Activated CD4-positive, alpha-beta T cell treated with anti-CD3 and anti-CD28 coated beads, Interleukin-2, amount 10 ng/mL, durations not matched to agents 24 days and 14 days (primary cell): ENCODE measurements around the gene NR2F2. TPM values are rescaled to one million over a fixed set of nuclear protein-coding genes. Genes with fewer than 3 reads are reported as not detected.

Experiments used
- DNase-seq: peaks from one replicate; pipeline ENCODE4 v3.0.0; 2022
- H3K27ac Mint-ChIP-seq: one replicate; pipeline ENCODE4 v1.8.0; 2022; ENCODE audit warnings: mild to moderate bottlenecking, mixed read lengths
- H3K27me3 Mint-ChIP-seq: one replicate; pipeline ENCODE4 v1.8.0; 2022; ENCODE audit warnings: mixed read lengths
- H3K36me3 Mint-ChIP-seq: one replicate; pipeline ENCODE4 v1.8.0; 2022; ENCODE audit warnings: low read depth, mild to moderate bottlenecking, mixed read lengths
- H3K4me1 Mint-ChIP-seq: one replicate; pipeline ENCODE4 v1.8.0; 2021; ENCODE audit warnings: mixed read lengths
- H3K4me3 Mint-ChIP-seq: one replicate; pipeline ENCODE4 v1.8.0; 2022; ENCODE audit warnings: mild to moderate bottlenecking, moderate library complexity, mixed read lengths
- H3K9me3 Mint-ChIP-seq: one replicate; pipeline ENCODE4 v1.8.0; 2021; ENCODE audit warnings: mixed read lengths
- intact Hi-C: fragments of 100-400 bp; cut with micrococcal nuclease; formaldehyde crosslinking; loops from one replicate; pipeline ENCODE4 v1.15.1; 2023
- total RNA-seq: library from RNA; stranded (reverse); gene quantifications from 2 replicates; pipeline ENCODE4 v1.2.3, GENCODE V29; 2022

NR2F2 gene
- total RNA-seq, 1 donor from 2014 or later: not detected

GRCh38 chr15:96307856-96308394, 22.6 kb upstream of the NR2F2 start:
- no peaks in the 10 kb centered on the region for H3K4me1 Mint-ChIP-seq
- no peak for DNase-seq
- no peak overlapping the region for H3K27ac Mint-ChIP-seq
- no peaks in the 10 kb centered on the region for H3K36me3 Mint-ChIP-seq
- intact Hi-C loops: no loop called here
- H3K4me3 Mint-ChIP-seq: no peak overlapping the region
- H3K9me3 Mint-ChIP-seq: no peaks in the 10 kb centered on the region
- H3K27me3 Mint-ChIP-seq: no peaks in the 10 kb centered on the region

GRCh38 chr15:96309143-96309660, 21.3 kb upstream of the NR2F2 start:
- no peak overlapping the region for H3K4me3 Mint-ChIP-seq
- H3K27ac Mint-ChIP-seq: no peak overlapping the region
- no peaks in the 10 kb centered on the region for H3K36me3 Mint-ChIP-seq
- no peaks in the 10 kb centered on the region for H3K9me3 Mint-ChIP-seq
- no peak for DNase-seq
- no peaks in the 10 kb centered on the region for H3K4me1 Mint-ChIP-seq
- H3K27me3 Mint-ChIP-seq: no peaks in the 10 kb centered on the region
- intact Hi-C loops: no loop called here

- intact Hi-C loops: no loop called here
- Mint-ChIP-seq H3K36me3 (no peaks in the 10 kb centered on the region), H3K4me1 (no peaks in the 10 kb centered on the region), H3K27me3 (peaks cover 3% of the 10 kb centered on the region), H3K4me3 (no peak overlapping the region), H3K9me3 (no peaks in the 10 kb centered on the region), H3K27ac (no peak overlapping the region)
- no peak for DNase-seq
Measured at GRCh38 chr15:96311256-96311955, 19.1 kb upstream of the NR2F2 start.

DNA sequence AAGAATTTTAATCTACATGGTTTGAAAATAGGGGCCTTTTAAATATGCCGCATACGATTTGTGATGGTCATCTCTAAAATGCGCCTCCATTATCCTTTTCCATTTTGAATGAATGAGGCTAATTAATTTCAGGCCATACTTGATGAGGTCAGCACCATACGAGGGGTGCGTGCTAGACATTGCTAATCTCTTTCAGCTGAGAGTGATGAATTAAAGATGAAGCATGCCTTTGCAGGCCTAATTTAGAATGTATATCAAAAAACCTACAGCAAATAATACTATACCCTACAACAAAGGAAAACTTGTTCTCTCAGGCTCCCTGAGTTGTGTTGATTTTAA, 18.6 kb upstream of the NR2F2 start:
- DNase-seq: no peak
- H3K9me3 Mint-ChIP-seq: no peaks in the 10 kb centered on the region
- no peak overlapping the region for H3K27ac Mint-ChIP-seq
- H3K4me1 Mint-ChIP-seq: no peaks in the 10 kb centered on the region
- H3K36me3 Mint-ChIP-seq: no peaks in the 10 kb centered on the region
- H3K27me3 Mint-ChIP-seq: peaks cover 8% of the 10 kb centered on the region
- intact Hi-C loops: no loop called here
- H3K4me3 Mint-ChIP-seq: no peak overlapping the region

- DNase-seq: no peak
- H3K36me3 Mint-ChIP-seq: no peaks in the 10 kb centered on the region
- no peak overlapping the region for H3K4me3 Mint-ChIP-seq
- no peak overlapping the region for H3K27ac Mint-ChIP-seq
- no peaks in the 10 kb centered on the region for H3K4me1 Mint-ChIP-seq
- intact Hi-C loops: no loop called here
- H3K27me3 Mint-ChIP-seq: peaks cover 14% of the 10 kb centered on the region
- H3K9me3 Mint-ChIP-seq: no peaks in the 10 kb centered on the region
Measured at GRCh38 chr15:96312641-96313335, 17.7 kb upstream of the NR2F2 start.

DNA sequence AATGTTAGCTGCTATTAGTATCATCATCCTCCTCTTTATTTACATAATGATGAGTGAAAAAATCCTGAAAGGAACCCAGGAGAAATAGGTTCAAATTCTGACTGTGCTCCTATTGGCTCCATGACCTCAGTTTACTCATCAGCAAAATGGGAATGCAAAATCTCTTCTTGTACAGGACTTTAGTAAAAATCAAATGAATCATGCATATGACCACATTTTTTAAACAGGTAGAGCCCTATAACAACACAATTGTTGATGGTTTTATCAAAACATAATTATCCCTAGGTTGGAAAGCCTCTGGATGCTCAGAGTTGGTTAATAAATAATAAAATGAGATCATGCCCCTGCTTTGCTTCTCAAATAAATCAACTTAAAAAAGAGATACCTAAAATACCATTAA, 16.0 kb upstream of the NR2F2 start:
- Mint-ChIP-seq H3K27me3 (peaks cover 22% of the 10 kb centered on the region), H3K4me3 (no peak overlapping the region), H3K9me3 (no peaks in the 10 kb centered on the region), H3K36me3 (no peaks in the 10 kb centered on the region), H3K27ac (no peak overlapping the region), H3K4me1 (no peaks in the 10 kb centered on the region)
- intact Hi-C loops: no loop called here
- no peak for DNase-seq

- Mint-ChIP-seq H3K9me3 (no peaks in the 10 kb centered on the region), H3K36me3 (no peaks in the 10 kb centered on the region), H3K27me3 (peaks cover 26% of the 10 kb centered on the region), H3K4me1 (no peaks in the 10 kb centered on the region), H3K27ac (no peak overlapping the region), H3K4me3 (no peak overlapping the region)
- intact Hi-C loops: no loop called here
- DNase-seq: no peak
Measured at GRCh38 chr15:96314963-96315362, 15.5 kb upstream of the NR2F2 start.

- Mint-ChIP-seq H3K4me3 (no peak overlapping the region), H3K27ac (no peak overlapping the region), H3K27me3 (peaks cover 38% of the 10 kb centered on the region), H3K36me3 (no peaks in the 10 kb centered on the region), H3K9me3 (no peaks in the 10 kb centered on the region), H3K4me1 (no peaks in the 10 kb centered on the region)
- DNase-seq: no peak
- intact Hi-C loops: no loop called here
Measured at GRCh38 chr15:96316953-96317629, 13.4 kb upstream of the NR2F2 start.

GRCh38 chr15:96320107-96320506, 10.4 kb upstream of the NR2F2 start:
- H3K4me3 Mint-ChIP-seq: no peak overlapping the region
- H3K27me3 Mint-ChIP-seq: peaks cover 58% of the 10 kb centered on the region
- peaks cover 3% of the 10 kb centered on the region for H3K36me3 Mint-ChIP-seq

DNA sequence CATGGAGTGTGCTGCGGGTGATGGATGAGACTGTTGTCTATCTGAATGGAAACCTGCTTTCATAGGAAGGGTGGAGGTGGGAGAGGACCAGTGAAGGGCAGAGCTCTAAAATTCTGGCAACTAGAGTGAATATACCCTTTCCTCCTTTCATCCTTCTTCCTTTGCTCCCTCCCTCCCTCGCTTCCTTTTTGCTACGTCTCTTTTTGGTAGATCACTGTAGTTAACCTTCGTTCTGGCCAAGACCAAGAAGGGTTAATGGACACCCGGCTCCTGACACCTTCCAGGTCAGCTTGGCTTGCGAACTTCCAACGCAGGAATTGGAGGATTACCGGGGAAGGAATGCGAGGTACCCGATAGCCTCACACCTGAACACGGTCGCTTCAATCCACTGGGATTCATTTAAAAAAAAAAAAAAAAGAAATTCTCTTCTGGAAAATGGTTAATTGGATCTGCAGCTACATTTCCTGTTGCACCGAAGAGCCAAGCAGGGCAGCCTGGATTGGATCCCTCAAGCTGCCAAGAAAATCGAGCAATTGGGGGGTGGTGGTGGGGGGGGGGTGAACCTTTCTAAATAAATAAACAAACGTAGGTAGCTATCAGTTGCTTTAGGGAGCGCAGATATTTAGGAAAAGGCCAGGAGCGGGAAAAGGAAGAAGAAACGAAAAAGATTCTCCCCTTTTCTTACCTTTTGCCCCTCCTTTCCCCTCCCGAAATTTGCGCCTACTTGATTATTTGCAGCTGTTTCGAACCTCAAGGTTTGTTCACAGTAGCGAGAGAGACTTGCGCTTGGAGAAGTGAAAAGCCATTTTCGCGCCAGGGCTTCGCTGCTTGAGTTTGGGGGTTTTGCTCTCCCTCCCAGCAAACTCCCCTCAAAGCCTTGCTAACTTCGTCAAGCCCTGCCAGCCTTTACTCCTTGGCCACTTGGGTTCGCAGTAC, 9.5 kb upstream of the NR2F2 start:
- no peak overlapping the region for H3K27ac Mint-ChIP-seq
- no peaks in the 10 kb centered on the region for H3K4me1 Mint-ChIP-seq
- intact Hi-C loops: no loop called here
- H3K4me3 Mint-ChIP-seq: no peak overlapping the region
- H3K9me3 Mint-ChIP-seq: peaks cover 5% of the 10 kb centered on the region
- no peak for DNase-seq
- peaks cover 3% of the 10 kb centered on the region for H3K36me3 Mint-ChIP-seq
- peaks cover 67% of the 10 kb centered on the region for H3K27me3 Mint-ChIP-seq

More at GRCh38 chr15:96320107-96320506, 10.4 kb upstream of the NR2F2 start:
- DNase-seq: no peak
- H3K4me1 Mint-ChIP-seq: no peaks in the 10 kb centered on the region
- intact Hi-C loops: no loop called here
- H3K9me3 Mint-ChIP-seq: no peaks in the 10 kb centered on the region
- H3K27ac Mint-ChIP-seq: no peak overlapping the region

- Mint-ChIP-seq H3K36me3 (peaks cover 3% of the 10 kb centered on the region), H3K4me3 (no peak overlapping the region), H3K27ac (no peak overlapping the region), H3K9me3 (peaks cover 5% of the 10 kb centered on the region), H3K27me3 (peaks cover 72% of the 10 kb centered on the region), H3K4me1 (no peaks in the 10 kb centered on the region)
- intact Hi-C loops: no loop called here
- no peak for DNase-seq
Measured at GRCh38 chr15:96321639-96322535, 8.6 kb upstream of the NR2F2 start.

- no peak for DNase-seq
- Mint-ChIP-seq H3K36me3 (peaks cover 3% of the 10 kb centered on the region), H3K4me1 (no peaks in the 10 kb centered on the region), H3K9me3 (peaks cover 5% of the 10 kb centered on the region), H3K4me3 (no peak overlapping the region), H3K27ac (peak overlapping the region; percentile 20), H3K27me3 (peaks cover 72% of the 10 kb centered on the region)
- intact Hi-C loops: no loop called here
Measured at GRCh38 chr15:96322536-96323318, 7.8 kb upstream of the NR2F2 start.
